ENCODE results near the gene LTF. TPM values are rescaled to one million over a fixed set of nuclear protein-coding genes. Genes with fewer than 3 reads are reported as not detected.

Gene LTF
- total and polyA plus RNA-seq, 9 of the 15 experiments (the other 6 are each of a cell fraction or from before 2014, with no cell fraction given), result 0.07 TPM; not detected in 8

- TF ChIP-seq ZNF318 (IDR thresholded peaks at IDR 0.05; ENCODE audit: borderline replicate concordance in 1 of 2, low read depth in 1 of 2), result no peak
- TF ChIP-seq MAFK (IDR thresholded peaks at IDR 0.05; ENCODE audit: low read length), result no peak
- TF ChIP-seq IRF2 (CRISPR knock-in tag; IDR thresholded peaks at IDR 0.05), result no peak
- no peak for TF ChIP-seq KDM5B (IDR thresholded peaks at IDR 0.05; ENCODE audit: insufficient replicate concordance, low read depth, low read length)
Observed at GRCh38 chr3:46401579-46401978, 63.1 kb downstream of the LTF start (continued).

Measured in K562 (cell line).